ENCODE data around the gene MAP3K10. TPM values are rescaled to one million over a fixed set of nuclear protein-coding genes. Genes with fewer than 3 reads are reported as not detected.

Gene MAP3K10
- total and polyA plus RNA-seq, 3 donors from 2014 or later: 23.1 to 35.0 (median 23.8) TPM

DNA sequence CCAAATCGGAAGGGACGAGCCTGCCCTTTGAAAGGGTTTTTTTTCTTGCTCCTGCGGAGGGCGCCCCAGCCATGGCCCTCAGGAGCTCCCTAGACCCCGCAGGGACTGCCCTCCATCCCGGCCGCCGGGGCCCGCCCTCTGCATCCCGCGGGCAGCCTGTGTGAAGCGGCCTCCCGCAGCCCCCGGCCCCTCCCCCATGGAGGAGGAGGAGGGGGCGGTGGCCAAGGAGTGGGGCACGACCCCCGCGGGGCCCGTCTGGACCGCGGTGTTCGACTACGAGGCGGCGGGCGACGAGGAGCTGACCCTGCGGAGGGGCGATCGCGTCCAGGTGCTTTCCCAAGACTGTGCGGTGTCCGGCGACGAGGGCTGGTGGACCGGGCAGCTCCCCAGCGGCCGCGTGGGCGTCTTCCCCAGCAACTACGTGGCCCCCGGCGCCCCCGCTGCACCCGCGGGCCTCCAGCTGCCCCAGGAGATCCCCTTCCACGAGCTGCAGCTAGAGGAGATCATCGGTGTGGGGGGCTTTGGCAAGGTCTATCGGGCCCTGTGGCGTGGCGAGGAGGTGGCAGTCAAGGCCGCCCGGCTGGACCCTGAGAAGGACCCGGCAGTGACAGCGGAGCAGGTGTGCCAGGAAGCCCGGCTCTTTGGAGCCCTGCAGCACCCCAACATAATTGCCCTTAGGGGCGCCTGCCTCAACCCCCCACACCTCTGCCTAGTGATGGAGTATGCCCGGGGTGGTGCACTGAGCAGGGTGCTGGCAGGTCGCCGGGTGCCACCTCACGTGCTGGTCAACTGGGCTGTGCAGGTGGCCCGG lies 815 bp downstream of the MAP3K10 start:
- intact Hi-C loops (cut with DNase I; ENCODE audit: low total_unique reads): no loop called here
- H3K4me1 ChIP-seq: peaks cover 8% of the 10 kb centered on the region
- H3K4me3 ChIP-seq: peak overlapping the region; percentile 99 to 100
- H3K27me3 ChIP-seq: no peaks in the 10 kb centered on the region
- WGBS, 2 donors: 12 to 66% methylated on average over 4 to 50 of the region's 62 CpGs
- DNase-seq: peak; percentile 27
- H3K9me3 ChIP-seq: no peaks in the 10 kb centered on the region
- peak overlapping the region in 1 of 2 donors; percentile 92 for H3K27ac ChIP-seq
- TF ChIP-seq POLR2A (IDR thresholded peaks at IDR 0.05): no peak
- TF ChIP-seq, protein P1, sequence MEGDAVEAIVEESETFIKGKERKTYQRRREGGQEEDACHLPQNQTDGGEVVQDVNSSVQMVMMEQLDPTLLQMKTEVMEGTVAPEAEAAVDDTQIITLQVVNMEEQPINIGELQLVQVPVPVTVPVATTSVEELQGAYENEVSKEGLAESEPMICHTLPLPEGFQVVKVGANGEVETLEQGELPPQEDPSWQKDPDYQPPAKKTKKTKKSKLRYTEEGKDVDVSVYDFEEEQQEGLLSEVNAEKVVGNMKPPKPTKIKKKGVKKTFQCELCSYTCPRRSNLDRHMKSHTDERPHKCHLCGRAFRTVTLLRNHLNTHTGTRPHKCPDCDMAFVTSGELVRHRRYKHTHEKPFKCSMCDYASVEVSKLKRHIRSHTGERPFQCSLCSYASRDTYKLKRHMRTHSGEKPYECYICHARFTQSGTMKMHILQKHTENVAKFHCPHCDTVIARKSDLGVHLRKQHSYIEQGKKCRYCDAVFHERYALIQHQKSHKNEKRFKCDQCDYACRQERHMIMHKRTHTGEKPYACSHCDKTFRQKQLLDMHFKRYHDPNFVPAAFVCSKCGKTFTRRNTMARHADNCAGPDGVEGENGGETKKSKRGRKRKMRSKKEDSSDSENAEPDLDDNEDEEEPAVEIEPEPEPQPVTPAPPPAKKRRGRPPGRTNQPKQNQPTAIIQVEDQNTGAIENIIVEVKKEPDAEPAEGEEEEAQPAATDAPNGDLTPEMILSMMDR (IDR thresholded peaks at IDR 0.05): no peak
- H3K36me3 ChIP-seq (ENCODE audit: low read depth, missing control alignments): no peaks in the 10 kb centered on the region

DNA sequence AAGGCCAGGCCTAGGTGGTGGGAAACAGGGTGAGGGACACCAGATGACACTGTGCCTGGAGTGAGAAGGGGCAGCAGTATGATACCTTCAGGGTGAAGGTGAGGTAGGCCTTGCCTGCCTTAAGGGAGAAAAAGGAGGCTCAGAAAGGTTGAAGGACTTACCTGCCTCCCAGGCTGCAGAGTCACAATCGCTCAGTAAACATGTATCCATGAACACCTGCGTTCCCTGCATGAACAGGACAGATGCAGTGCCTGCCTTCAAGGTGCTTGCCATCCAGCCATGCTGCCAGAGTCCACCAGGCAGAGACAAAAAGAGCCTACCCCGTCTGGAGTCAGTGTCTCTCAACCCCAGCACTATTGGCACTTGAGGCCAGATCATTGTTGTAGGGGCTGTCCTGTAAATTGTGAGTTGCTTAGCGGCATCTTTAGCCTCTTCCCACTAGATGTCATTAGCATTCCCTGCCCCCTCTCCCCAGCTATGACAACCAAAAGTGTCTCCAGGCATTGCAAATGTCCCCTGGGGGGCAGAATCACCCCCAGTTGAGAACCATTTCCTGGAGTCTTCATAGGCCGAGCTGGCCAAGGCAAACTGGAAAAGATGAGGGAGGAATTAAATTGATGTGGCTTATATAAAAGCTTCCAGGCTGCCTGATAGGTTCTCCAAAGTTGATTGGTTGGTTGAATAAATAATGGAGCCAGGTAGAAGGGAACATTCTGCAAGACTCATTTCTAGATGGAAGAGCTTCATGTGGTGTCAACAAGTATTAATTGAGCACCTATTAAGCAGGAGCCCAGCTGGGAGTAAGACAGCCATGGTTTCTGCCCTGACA lies 1.7 kb downstream of the MAP3K10 start:
- no peak for TF ChIP-seq POLR2A (IDR thresholded peaks at IDR 0.05)
- TF ChIP-seq, protein P1 (IDR thresholded peaks at IDR 0.05): no peak
- Histone ChIP-seq H3K4me3 (no peak overlapping the region), H3K27ac (no peak overlapping the region), H3K4me1 (peaks cover 8% of the 10 kb centered on the region), H3K36me3 (ENCODE audit: low read depth, missing control alignments) (no peaks in the 10 kb centered on the region), H3K27me3 (no peaks in the 10 kb centered on the region), H3K9me3 (no peaks in the 10 kb centered on the region)
- WGBS, 2 donors: 45 to 70% methylated on average over 5 of the region's 5 CpGs
- no peak for DNase-seq
- intact Hi-C loops (cut with DNase I; ENCODE audit: low total_unique reads): no loop called here

DNA sequence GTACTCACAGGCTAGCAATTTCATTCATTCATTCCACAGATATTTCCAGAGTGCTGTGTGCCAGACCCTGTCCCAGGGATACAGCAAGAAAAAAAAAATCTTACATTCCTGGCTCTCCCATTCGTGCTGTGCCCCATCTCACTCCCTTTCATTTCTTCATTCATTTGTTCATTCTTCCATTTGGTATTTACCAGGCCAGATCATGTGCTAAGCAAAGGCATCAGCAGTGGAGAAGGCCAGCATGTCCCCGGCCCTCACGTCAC lies 2.3 kb downstream of the MAP3K10 start:
- Histone ChIP-seq H3K27ac (no peak overlapping the region), H3K4me1 (peaks cover 8% of the 10 kb centered on the region), H3K36me3 (ENCODE audit: low read depth, missing control alignments) (no peaks in the 10 kb centered on the region), H3K4me3 (no peak overlapping the region), H3K9me3 (no peaks in the 10 kb centered on the region), H3K27me3 (no peaks in the 10 kb centered on the region)
- 84 to 85% methylated on average over 3 of the region's 3 CpGs for WGBS, 2 donors
- intact Hi-C loops (cut with DNase I; ENCODE audit: low total_unique reads): no loop called here
- TF ChIP-seq, protein P1 (IDR thresholded peaks at IDR 0.05): no peak
- TF ChIP-seq POLR2A (IDR thresholded peaks at IDR 0.05): no peak
- no peak for DNase-seq

DNA sequence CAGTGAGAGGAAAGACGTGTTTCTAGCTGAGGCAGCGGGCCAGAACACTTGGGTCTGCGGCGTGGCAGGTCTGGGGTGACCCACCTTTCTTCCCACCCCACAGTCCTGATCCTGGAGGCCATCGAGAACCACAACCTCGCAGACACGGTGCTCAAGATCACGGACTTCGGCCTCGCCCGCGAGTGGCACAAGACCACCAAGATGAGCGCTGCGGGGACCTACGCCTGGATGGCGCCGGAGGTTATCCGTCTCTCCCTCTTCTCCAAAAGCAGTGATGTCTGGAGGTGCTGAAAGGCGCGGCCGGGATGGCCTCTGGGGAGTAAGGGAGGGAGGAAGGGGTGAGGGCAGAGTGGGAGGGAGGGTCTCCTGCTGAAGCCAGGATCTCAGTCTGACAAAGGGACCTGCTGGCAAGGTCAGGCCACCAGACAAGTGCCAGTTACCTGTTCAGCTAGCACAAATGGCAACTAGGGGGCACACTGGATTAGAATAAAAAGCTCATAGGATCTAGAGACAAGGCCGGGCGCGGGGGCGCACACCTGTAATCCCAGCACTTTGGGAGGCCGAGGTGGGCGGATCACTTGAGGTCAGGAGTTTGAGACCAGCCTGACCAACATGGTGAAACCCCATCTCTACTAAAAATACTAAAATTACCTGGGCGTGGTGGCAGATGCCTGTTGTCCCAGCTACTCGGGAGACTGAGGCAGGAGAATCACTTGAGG lies 7.2 kb downstream of the MAP3K10 start:
- H3K4me3 ChIP-seq: no peak overlapping the region
- no peaks in the 10 kb centered on the region for H3K4me1 ChIP-seq
- WGBS, 2 donors: 95 to 96% methylated on average over 28 to 29 of the region's 29 CpGs
- no peaks in the 10 kb centered on the region for H3K36me3 ChIP-seq (ENCODE audit: low read depth, missing control alignments)
- H3K9me3 ChIP-seq: no peaks in the 10 kb centered on the region
- TF ChIP-seq POLR2A (IDR thresholded peaks at IDR 0.05): no peak
- TF ChIP-seq, protein P1 (IDR thresholded peaks at IDR 0.05): no peak
- H3K27ac ChIP-seq: no peak overlapping the region
- no peak for DNase-seq
- H3K27me3 ChIP-seq: no peaks in the 10 kb centered on the region
- intact Hi-C loops (cut with DNase I; ENCODE audit: low total_unique reads): no loop called here

Data from testis (tissue), 3 donors.